ENCODE results near the gene LINGO1.

GRCh38 chr15:77615472-77615871, 17.2 kb downstream of the LINGO1 start:
- TF ChIP-seq GATA3 (IDR thresholded peaks at IDR 0.05; ENCODE audit: low read depth, low read length): no peak
- TF ChIP-seq GATA2 (IDR thresholded peaks at IDR 0.05; ENCODE audit: low read depth, low read length): no peak

Data from SH-SY5Y (cell line).